OCI-LY1 (cell line): ENCODE results near the gene TEKT5.

Experiments
- CTCF ChIP-seq: fragments of 200-600 bp; sonication (generic), shearing (Covaris generic); IDR thresholded peaks from 2 replicates; pipeline ENCODE4 v1.5.1; 2017; ENCODE audit warnings: mild to moderate bottlenecking, antibody characterized with exemption, low read length, moderate library complexity, mixed read lengths
- EZH2 ChIP-seq: fragments of 200-600 bp; sonication (generic), shearing (Covaris generic); IDR thresholded peaks from 2 replicates; pipeline ENCODE4 v1.8.0; 2017; ENCODE audit warnings: borderline replicate concordance, mixed run types, mild to moderate bottlenecking, antibody characterized with exemption, low read length, moderate library complexity, mixed read lengths

DNA sequence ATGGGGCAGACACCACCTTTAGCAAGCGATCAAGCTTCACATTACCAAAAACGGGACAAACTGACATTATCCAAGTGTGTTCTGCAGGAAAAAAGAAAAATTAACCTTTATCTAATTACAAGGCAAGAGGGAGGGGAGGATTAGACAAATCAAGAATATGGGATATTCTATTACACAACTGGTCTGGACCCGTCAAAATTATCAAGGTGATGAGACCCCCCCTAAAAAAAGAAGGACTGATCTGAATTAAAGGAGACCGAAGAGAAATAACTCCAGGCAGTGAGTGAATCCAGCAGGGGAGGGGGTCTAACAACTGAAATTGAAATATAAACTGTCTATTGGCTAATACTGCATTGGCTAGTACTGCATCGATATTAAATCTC, 48.5 kb upstream of the TEKT5 start:
- TF ChIP-seq CTCF (no peak), EZH2 (no peak)
